Activated CD4-positive, alpha-beta T cell treated with anti-CD3 and anti-CD28 coated beads for 24 hours (primary cell): Measurements from ENCODE around the gene HOXD8.

ENCODE experiments used
- DNase-seq, 2 donors: peaks; one replicate each; pipeline ENCODE4 v3.0.0-alpha.2; 2020; ENCODE audit warnings: low read depth in 2 of 2

The HOXD8 gene

DNA sequence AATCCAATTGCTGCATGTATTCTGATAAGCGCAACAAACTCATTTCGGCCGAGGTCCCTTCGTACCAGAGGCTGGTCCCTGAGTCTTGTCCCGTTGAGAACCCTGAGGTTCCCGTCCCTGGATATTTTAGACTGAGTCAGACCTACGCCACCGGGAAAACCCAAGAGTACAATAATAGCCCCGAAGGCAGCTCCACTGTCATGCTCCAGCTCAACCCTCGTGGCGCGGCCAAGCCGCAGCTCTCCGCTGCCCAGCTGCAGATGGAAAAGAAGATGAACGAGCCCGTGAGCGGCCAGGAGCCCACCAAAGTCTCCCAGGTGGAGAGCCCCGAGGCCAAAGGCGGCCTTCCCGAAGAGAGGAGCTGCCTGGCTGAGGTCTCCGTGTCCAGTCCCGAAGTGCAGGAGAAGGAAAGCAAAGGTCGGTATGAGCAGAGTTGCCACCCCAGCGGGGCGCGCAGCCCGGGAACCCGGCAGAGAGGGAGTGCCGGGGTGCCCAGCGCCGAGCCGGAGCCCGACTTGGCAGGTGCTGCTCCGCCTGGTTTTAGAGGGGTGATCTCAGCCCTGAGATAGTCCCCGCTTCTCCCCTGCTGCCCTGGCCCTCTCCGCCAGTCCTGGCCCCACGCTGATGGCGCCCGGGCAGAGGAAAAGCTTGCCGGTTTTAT lies 12.2 kb upstream of the HOXD8 start:
- no peak for DNase-seq

DNA sequence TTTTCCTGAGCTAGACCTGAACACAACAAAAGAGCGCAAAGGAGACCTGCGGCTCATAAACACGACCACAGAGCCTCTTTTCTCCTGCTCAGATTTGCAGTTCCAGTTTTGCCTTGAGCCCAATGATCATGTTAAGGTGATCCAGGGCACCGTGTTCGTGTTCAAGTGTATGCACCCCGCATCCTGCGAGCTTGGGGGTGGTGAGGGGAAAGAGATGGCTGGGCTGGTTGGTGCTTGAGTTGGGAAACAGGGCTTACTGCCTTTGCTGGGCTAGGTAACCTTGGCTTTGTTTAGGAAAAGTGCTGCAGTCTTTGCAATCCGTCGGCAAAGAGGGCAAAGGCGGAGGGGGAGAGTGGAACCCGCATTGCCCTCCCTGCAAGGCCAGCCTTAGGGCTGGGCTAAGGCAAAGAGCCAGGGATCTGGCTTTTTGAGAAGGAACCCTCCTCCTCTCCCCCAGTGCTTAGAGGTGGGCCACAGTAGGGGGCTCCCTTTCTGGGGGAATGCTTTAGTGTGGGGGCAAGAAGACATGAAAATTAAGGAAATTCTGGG lies 11.6 kb upstream of the HOXD8 start:
- DNase-seq, result no peak

- no peak for DNase-seq
Measured at GRCh38 chr2:176118601-176119339, 10.7 kb upstream of the HOXD8 start.

DNA sequence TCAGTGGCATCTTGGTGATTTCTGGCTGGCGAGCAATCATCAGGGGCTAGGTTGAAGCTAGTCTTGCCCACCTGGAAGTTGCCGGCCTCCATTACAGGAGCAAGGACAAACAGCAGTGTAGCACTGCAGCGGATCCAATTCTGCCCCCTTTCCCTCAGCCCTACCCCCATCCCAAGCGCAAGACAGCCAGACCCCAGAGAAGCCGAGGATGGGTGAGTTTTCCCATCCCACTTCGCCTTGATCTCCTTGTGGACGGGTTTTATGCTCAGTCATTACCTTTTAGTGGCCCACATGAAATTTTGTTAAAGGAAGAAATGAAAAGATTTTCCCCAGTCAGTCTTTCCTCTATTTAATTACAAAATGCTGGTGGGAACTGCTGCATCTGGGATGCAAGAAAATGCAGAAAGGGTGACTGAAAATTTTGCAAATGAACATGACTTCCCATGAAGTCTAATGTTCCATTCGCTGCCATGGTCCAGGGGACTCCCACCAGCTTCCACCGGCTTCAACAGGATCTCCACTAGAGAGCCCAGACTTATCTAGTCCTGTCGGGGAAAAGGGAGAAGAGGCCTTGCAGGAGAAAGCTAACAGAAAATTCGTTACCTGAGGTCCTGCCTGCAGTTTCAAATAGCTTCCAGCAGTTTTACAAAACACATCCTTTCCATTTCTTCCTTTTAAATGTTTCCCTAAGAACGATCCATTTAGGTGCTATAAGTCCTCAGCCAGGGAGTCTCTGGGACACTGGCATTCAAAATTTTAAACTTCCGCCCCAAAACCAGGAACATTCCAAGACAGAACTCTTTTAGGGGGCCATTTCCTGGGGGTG lies 8.9 kb upstream of the HOXD8 start:
- DNase-seq, result no peak

GRCh38 chr2:176121190-176122051 lies 8.1 kb upstream of the HOXD8 start:
- DNase-seq, result no peak

- DNase-seq, result no peak
Measured at GRCh38 chr2:176122052-176122682, 7.3 kb upstream of the HOXD8 start.

- DNase-seq, result no peak
Measured at GRCh38 chr2:176122683-176123410, 6.7 kb upstream of the HOXD8 start, which contains the start of gene HOXD9. TSS of gene HOXD9 (plus strand) at chr2:176122719. CDS start at chr2:176122769, 50 bp downstream.

DNA sequence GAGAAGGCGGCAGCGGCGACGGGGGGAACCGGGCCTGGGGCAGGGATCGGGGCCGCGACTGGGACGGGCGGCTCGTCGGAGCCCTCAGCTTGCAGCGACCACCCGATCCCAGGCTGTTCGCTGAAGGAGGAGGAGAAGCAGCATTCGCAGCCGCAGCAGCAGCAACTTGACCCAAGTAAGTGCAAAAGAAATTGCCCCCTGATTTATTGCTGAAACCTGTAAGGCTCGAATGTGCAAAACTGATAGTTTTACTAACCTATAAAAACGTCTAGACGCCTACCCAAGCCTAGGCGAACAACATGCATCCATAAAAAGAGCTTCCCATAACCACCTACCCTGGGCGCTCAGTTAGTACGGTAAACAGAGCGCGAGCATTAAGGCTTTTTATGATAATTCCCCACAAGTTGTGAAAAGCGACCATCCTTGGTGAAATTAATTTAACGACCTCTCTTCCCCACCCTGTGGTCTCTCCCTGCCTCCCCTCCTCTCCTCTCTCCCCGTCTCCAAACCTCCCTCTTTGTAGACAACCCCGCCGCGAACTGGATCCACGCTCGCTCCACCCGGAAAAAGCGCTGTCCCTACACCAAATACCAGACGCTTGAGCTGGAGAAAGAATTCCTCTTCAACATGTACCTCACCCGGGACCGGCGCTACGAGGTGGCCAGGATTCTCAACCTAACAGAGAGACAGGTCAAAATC lies 5.9 kb upstream of the HOXD8 start:
- no peak for DNase-seq

DNA sequence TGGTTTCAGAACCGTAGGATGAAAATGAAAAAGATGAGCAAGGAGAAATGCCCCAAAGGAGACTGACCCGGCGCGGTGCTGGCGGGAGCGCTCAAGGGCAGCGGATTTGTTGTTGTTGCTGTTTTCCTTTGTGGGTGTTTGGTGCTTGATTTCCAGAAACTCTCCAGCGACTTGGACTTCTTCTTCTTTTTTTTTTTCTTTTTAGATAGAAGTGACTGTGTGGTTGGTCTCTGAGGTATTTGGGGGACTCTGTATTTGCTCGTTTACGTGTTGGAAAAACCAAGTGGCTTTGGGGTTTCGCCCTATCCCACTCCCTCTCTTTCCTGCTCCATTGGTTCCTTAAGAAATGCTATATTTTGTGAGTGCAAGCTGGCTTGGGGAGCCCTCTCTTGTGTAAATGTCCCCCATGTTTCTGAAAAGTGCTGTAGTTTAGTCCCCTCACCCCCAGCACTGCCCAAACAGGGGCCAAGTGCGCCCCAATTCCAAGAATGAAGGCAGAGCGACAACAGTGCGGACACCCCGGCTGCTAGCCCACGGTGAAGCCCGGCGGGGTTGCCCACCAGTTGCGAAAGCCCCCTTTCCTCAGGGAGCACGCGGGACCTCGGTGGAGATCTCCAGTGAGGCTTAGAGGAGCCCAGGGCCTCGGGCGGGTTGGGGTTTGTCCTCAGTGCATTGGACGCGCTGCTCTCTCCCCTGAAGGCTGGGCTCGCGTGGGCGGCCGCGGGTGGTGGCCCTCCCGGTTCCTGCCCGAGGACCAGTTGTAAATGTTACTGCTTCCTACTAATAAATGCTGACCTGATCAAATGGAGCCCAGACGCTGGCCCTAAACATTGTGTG lies 5.2 kb upstream of the HOXD8 start:
- no peak for DNase-seq

DNA sequence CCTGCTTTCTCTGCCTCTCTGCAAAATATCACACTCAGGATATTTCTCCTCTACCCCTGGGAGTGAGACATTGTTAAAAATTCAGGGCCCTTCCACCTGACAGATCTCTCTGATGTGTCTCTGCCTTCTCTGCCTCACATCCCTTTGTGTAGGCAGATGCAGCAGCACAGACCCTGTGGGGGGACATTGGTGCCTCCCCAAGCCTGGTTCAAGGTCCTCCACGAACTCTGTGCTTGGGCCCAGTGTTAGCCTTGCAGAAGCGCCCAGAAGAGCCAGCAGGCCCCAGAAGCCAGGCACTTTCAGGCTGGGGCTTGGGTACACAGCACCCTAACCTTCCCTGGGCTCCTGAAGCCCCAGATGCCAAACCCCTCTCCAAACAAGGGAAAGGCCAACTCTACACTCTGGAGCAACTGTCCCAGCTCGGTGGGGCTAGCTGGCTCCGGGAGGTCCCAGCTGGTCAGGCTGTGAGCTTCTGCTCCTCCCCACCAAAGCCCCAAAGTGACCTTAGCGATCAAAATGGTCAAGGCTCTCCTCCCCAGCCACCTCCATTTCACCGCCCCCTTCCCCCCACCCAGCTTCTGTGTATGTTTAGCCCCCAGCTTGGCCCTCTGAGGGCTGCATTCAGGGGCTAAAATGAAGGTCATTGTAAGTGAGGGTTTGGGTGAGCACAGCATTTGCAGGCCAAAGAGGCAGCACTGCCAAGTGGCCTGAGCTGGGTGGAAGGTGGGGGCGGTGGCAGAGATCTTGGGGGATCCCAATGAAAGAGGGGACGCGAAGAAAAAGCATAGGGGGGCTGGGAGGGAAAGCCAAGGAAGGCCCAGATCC lies 4.3 kb upstream of the HOXD8 start:
- no peak for DNase-seq

GRCh38 chr2:176125772-176126054 lies 3.8 kb upstream of the HOXD8 start:
- DNase-seq, result no peak

DNA sequence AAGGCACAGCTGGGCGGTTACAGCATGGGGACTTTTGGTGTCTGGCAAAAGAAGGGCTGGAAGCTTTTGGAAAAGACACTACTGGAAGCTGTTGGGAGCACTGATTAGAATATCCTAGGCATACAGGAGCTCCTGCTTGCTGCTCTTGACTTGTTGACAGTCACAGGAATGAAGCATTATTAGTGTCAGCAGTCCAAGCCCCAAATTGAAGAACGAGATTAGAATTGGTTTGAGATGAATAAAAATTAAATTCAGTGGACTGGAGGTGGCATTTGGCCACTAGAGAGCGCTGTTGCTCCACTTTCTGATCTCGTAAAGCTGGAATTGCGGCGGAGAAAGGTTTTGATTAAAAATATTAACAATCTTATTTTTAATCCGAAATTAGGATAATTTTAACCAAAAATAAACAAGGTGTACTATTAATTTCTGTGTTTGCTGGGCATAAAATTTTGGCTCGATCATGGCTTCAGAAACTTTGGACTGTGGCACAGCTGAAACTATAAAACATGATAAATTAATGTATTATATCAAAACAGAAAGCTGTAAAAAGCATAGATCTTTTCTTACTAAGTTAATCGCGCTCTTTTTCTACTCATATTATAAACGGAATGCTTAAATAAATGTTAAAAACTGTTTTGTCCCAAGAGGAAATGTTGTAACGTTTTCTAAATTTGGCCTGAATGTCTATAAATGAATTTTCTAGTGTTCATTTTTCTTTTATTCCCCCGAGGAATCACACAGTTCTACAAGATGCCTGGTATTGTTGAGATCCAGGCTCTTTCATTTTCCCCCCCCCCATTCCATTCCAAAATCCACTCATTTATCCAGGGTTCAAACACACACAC lies 2.4 kb upstream of the HOXD8 start:
- peak; percentile 59 to 60 for DNase-seq

DNA sequence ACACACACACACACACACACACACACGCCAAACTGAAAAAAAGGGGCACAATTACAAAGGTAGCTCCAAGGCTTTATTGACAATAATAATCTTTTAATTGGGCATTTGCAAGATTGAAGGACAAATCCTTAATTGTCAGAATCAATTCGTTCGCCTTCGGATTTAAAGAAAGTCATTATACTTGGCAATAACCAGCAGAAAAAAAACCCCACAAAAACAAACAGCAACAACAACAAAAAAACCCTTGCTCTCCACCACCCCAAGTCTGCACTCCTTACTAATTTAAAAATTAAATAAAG lies 1.8 kb upstream of the HOXD8 start:
- DNase-seq, result no peak

DNA sequence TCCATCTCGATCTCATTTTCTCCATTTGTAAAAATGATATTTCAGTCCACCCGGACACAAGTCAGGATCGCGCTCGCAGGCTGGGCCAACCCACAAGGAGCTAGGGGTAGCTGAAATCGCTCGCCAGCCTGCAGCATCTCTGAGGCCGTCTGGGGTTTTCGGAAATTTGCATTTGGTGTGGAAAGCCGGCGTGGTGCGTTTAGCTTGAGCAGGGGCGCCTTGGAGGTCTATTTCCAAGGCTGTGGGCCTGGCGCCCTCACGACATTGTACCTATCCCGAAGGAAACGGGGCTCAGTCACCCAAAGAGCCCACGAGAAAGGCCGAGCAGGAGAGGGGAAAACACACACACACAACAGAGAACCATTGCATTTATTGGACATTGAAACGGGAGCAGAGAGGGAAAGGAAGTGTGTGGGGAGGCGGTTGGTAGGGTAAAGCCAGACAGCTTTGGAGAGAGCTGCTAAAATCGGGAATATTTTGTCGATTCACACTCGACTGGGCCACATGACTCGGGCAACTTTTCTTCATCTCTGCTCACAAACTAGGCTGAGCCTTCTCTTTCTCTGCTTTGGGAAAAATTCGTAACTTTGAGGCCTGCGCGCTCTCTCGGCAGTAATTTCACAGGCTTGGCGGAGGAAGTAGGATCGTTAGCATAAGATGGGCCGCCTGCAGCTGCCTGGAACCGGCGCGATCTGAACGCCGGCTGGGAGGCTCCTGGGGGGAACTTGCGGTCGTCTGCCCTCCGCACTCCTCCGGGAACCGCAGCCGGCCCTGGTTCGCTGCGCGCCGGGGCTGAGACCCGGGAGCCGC lies 1.1 kb upstream of the HOXD8 start:
- no peak for DNase-seq

GRCh38 chr2:176129813-176130146 lies 275 bp downstream of the HOXD8 start:
- DNase-seq, result no peak

DNA sequence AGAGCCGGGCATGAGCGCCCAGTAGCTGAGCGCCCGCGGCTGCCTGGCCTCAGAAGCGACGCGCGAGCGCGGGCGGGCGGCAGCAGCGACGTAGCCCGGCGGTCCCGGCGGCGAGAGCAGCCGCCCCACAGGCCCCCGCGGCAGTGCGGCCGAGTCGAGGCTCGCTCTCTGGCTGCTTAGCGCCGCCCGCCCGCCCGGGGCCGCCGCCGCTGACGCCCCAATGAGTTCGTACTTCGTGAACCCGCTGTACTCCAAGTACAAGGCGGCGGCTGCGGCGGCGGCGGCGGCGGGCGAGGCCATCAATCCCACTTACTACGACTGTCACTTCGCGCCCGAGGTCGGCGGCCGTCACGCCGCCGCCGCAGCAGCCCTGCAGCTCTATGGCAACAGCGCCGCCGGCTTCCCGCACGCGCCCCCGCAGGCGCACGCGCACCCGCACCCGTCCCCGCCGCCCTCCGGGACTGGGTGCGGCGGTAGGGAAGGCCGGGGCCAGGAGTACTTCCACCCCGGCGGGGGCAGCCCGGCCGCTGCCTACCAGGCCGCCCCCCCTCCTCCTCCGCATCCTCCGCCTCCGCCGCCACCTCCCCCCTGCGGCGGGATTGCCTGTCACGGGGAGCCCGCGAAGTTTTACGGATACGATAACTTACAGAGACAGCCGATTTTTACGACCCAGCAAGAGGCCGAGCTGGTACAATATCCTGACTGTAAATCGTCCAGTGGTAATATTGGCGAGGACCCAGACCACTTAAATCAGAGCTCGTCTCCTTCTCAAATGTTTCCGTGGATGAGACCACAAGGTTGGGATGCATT lies 847 bp downstream of the HOXD8 start:
- no peak for DNase-seq
